Keratinocyte (primary cell): Measurements from ENCODE around the gene NIPBL. TPM values are rescaled to one million over a fixed set of nuclear protein-coding genes. Genes with fewer than 3 reads are reported as not detected.

Source experiments
- DNase-seq: peaks from one replicate; pipeline ENCODE4 v3.0.0-alpha.2; 2011; ENCODE audit warnings: low read depth, missing footprints, low spot score
- FAIRE-seq: peaks from 2 replicates; lab custom pipeline; 2011; peaks lifted over from hg19 to GRCh38; lab: Jason Lieb, UNC
- H2AFZ ChIP-seq: 2 replicates; pipeline ENCODE4 v1.6.0; 2012; ENCODE audit warnings: low read length, control low read depth, inconsistent platforms; ENCODE audit not compliant: control insufficient read depth
- H3K27ac ChIP-seq: 2 replicates; pipeline ENCODE4 v1.5.1; 2011; ENCODE audit warnings: low read length; ENCODE audit not compliant: control insufficient read depth, insufficient read depth
- H3K27me3 ChIP-seq: 3 replicates; pipeline ENCODE4 v1.6.0; 2011; ENCODE audit warnings: low read length; ENCODE audit not compliant: control insufficient read depth, insufficient read depth; ENCODE audit errors: extremely low read depth
- H3K36me3 ChIP-seq, 2 experiments: 2 replicates in 1 of 2; 3 replicates in 1 of 2; pipeline ENCODE4 v1.5.1; 2011; ENCODE audit warnings: low read length in 2 of 2, mild to moderate bottlenecking in 1 of 2; ENCODE audit not compliant: control insufficient read depth in 2 of 2, insufficient read depth in 2 of 2; ENCODE audit errors: extremely low read depth in 1 of 2
- H3K4me1 ChIP-seq: 3 replicates; pipeline ENCODE4 v1.5.1; 2011; ENCODE audit warnings: low read length; ENCODE audit not compliant: control insufficient read depth, insufficient read depth; ENCODE audit errors: extremely low read depth
- H3K4me2 ChIP-seq: 3 replicates; pipeline ENCODE4 v1.6.0; 2011; ENCODE audit warnings: low read depth, low read length; ENCODE audit not compliant: control insufficient read depth, insufficient read depth; ENCODE audit errors: extremely low read depth
- H3K4me3 ChIP-seq, 3 experiments: fragments of 200-600 bp in 1 of 3; sonication (generic) in 1 of 3; 2 replicates in 2 of 3; 3 replicates in 1 of 3; pipeline ENCODE4 v1.5.1; 2011 to 2016; ENCODE audit warnings: low read length in 3 of 3, mild to moderate bottlenecking in 3 of 3, control low read depth in 2 of 3, inconsistent platforms in 1 of 3, low read depth in 1 of 3, mixed read lengths in 1 of 3, mixed run types in 1 of 3, moderate library complexity in 1 of 3; ENCODE audit not compliant: control insufficient read depth in 2 of 3, insufficient read depth in 2 of 3; ENCODE audit errors: extremely low read depth in 1 of 3
- H3K79me2 ChIP-seq: 2 replicates; pipeline ENCODE4 v1.6.0; 2012; ENCODE audit warnings: low read length; ENCODE audit not compliant: control insufficient read depth, insufficient read depth
- H3K9ac ChIP-seq: 3 replicates; pipeline ENCODE4 v1.6.0; 2011; ENCODE audit warnings: low read length; ENCODE audit not compliant: control insufficient read depth, insufficient read depth; ENCODE audit errors: extremely low read depth
- H3K9me1 ChIP-seq: 3 replicates; pipeline ENCODE4 v1.6.0; 2011; ENCODE audit warnings: low read length; ENCODE audit not compliant: control insufficient read depth, insufficient read depth; ENCODE audit errors: extremely low read depth
- H3K9me3 ChIP-seq: 2 replicates; pipeline ENCODE4 v1.5.1; 2012; ENCODE audit warnings: low read depth, low read length; ENCODE audit not compliant: control insufficient read depth
- H4K20me1 ChIP-seq: 3 replicates; pipeline ENCODE4 v1.6.0; 2011; ENCODE audit warnings: low read length; ENCODE audit not compliant: control insufficient read depth, insufficient read depth; ENCODE audit errors: extremely low read depth
- CTCF ChIP-seq, 3 experiments: IDR thresholded peaks in 1 of 3; conservative IDR thresholded peaks in 1 of 3; optimal IDR thresholded peaks in 1 of 3; 2 replicates in 2 of 3; 3 replicates in 1 of 3; pipeline versions ENCODE3 to v1.5.1; 2011; ENCODE audit warnings: low read length in 3 of 3, mild to moderate bottlenecking in 3 of 3, moderate library complexity in 2 of 3, control low read depth in 1 of 3, inconsistent platforms in 1 of 3; ENCODE audit not compliant: insufficient read depth in 2 of 3; ENCODE audit errors: extremely low read depth in 1 of 3
- EZH2 ChIP-seq: IDR thresholded peaks from one replicate; pipeline ENCODE4 v1.6.1; 2012; ENCODE audit warnings: inconsistent platforms, mild to moderate bottlenecking, low read length, moderate library complexity
- dilution Hi-C: fragments of 300-500 bp; cut with MboI; formaldehyde crosslinking; loops from one replicate; pipeline ENCODE4 v1.7.0; 2020; ENCODE audit warnings: low sequenced_read_pairs; ENCODE audit not compliant: extremely low pct_ligation_motif_present
- polyA plus RNA-seq, 5 experiments: library from polyadenylated mRNA; depleted of rRNA in 3 of 5; stranded (reverse) in 3 of 5; stranded (forward) in 1 of 5; unstranded in 1 of 5; fragments of >200 nt; gene quantifications; 1 replicate in 1 of 5; 2 replicates in 3 of 5; 3 replicates in 1 of 5; pipeline versions ENCODE4 v1.2.1 to v1.2.3, GENCODE V29; 2011 to 2012; ENCODE audit warnings: missing spikeins in 2 of 5, low read depth in 1 of 5, low replicate concordance in 1 of 5

NIPBL gene
- polyA plus RNA-seq, 1 donor (not counting 4 experiments of a cell fraction or from before 2014, with no cell fraction given), result 23.4 TPM

- Histone ChIP-seq H3K9me3 (no peaks in the 10 kb centered on the region), H3K9me1 (no peaks in the 10 kb centered on the region), H4K20me1 (no peaks in the 10 kb centered on the region), H3K36me3 (no peaks in the 10 kb centered on the region), H3K9ac (no peak overlapping the region), H2AFZ (no peak overlapping the region), H3K27me3 (no peaks in the 10 kb centered on the region), H3K4me3 (no peak overlapping the region), H3K27ac (no peak overlapping the region), H3K4me1 (peaks cover 32% of the 10 kb centered on the region), H3K79me2 (peaks cover 68% of the 10 kb centered on the region), H3K4me2 (no peak overlapping the region)
- FAIRE-seq, result no peak
- no peak for DNase-seq
- TF ChIP-seq CTCF (optimal IDR thresholded peaks at IDR 0.05 in 1 of 3, IDR thresholded peaks at IDR 0.05 in 1 of 3, conservative IDR thresholded peaks at IDR 0.05 in 1 of 3; ENCODE audit: extremely low read depth in 1 of 3, insufficient read depth in 2 of 3, low read length in 3 of 3), result no peak
- TF ChIP-seq EZH2, result no peak
- dilution Hi-C loops, result no loop called here
Measured at GRCh38 chr5:36945687-36946086, 69.1 kb downstream of the NIPBL start.

GRCh38 chr5:36946101-36946500 lies 69.5 kb downstream of the NIPBL start:
- Histone ChIP-seq H3K4me3 (no peak overlapping the region), H3K9ac (no peak overlapping the region), H3K79me2 (peaks cover 66% of the 10 kb centered on the region), H3K36me3 (no peaks in the 10 kb centered on the region), H3K27ac (no peak overlapping the region), H4K20me1 (no peaks in the 10 kb centered on the region), H3K9me1 (no peaks in the 10 kb centered on the region), H3K27me3 (no peaks in the 10 kb centered on the region), H2AFZ (no peak overlapping the region), H3K9me3 (no peaks in the 10 kb centered on the region), H3K4me2 (no peak overlapping the region), H3K4me1 (peaks cover 37% of the 10 kb centered on the region)
- DNase-seq (no peak), FAIRE-seq (no peak)
- TF ChIP-seq CTCF (optimal IDR thresholded peaks at IDR 0.05 in 1 of 3, IDR thresholded peaks at IDR 0.05 in 1 of 3, conservative IDR thresholded peaks at IDR 0.05 in 1 of 3; ENCODE audit: extremely low read depth in 1 of 3, insufficient read depth in 2 of 3, low read length in 3 of 3) (no peak), EZH2 (no peak)
- dilution Hi-C loops, result no loop called here
